NCI-H146 (cell line): ENCODE results near the gene ZFAND2B.
A peak's percentile ranks its signal among the peaks of the same experiment; 100 is the strongest.
"Not testable (repeated sequence)": the region's sequence is repeated elsewhere in the genome, so short reads cannot be mapped to it uniquely, and the experiment has no call there.

Source experiments
- DNase-seq: peaks from one replicate; lab custom pipeline; 2025; lab: John Stamatoyannopoulos, UW

The ZFAND2B gene

GRCh38 chr2:219250049-219250781 lies 43.6 kb downstream of the ZFAND2B start:
- DNase-seq: no peak

DNA sequence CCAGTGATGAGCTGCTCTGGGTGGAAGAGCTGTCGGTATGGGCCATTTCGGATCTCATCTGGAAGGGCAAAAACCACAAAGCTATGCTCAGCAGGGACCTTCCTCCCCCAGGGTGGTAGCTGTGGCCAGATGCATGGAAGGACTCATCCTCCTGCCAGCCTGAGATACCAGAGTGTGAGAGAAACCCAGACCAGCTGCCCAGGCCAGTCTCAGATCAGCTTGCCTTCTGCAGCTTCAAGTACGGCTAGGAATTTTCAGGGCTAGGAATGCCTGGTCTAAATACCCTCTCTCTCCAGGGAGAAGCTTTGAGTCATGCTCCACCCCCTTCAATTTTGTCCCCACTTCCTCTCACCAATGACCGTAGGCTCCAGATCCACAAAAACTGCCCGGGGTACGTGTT lies 45.1 kb downstream of the ZFAND2B start:
- no peak for DNase-seq

GRCh38 chr2:219252084-219252483 lies 45.5 kb downstream of the ZFAND2B start:
- peak; percentile 28 for DNase-seq

GRCh38 chr2:219252570-219252899 lies 46.0 kb downstream of the ZFAND2B start:
- no peak for DNase-seq

- peak; percentile 37 for DNase-seq
Measured at GRCh38 chr2:219252900-219253752, 46.5 kb downstream of the ZFAND2B start, which contains the start of gene TUBA4B. Gene TUBA4B, plus strand, starts transcription at chr2:219253243. Its CDS starts 165 bp downstream, at chr2:219253408.

DNA sequence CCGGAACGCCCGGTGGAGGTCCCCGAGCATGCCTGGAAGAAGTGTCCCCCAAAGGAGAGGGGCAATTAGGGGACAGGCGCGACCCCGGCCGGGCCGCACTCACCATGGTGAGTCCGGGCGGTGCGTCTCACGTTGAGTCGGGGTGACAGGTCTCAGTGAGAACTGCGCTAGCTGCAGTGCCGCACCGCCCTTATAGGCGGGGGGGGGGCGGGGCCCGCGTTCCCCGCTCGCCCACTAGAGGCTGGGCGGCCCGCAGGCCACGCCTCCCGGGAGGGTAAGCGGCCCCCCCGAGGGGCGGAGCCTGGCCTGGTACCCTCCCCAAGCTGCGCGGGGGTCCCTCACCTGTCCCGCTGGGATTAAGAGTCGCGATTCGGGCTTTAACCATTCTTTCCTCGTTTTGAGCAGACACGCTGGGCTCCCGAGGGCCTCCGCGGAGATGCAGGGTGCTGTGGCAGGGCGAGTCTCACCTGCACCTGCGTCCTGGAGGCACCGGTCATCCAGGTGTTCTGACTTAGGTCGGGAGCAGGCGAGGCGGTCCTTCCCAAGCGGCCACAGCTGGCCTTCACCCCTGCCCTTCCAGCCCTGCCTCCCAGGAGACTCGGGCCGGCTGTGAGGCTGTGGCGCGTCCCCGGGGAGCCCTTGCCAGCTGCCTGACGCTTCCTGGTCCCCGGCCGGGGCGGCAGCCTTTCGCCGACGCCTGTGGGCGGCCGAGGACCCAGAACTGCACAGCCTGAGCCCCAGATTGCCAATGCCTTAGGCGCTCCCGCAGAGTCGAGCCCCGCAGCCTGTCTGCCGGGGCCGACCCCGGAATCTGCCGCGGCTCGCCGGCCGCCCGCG lies 47.4 kb downstream of the ZFAND2B start, which contains the start of gene TUBA4A:
Gene TUBA4A (minus strand): TSS at position 166 of the 837 bp plus-strand sequence. CDS start 60 bp downstream, at position 106.
- peak; percentile 80 for DNase-seq

GRCh38 chr2:219254590-219255201 lies 48.1 kb downstream of the ZFAND2B start:
- peak; percentile 35 for DNase-seq

DNA sequence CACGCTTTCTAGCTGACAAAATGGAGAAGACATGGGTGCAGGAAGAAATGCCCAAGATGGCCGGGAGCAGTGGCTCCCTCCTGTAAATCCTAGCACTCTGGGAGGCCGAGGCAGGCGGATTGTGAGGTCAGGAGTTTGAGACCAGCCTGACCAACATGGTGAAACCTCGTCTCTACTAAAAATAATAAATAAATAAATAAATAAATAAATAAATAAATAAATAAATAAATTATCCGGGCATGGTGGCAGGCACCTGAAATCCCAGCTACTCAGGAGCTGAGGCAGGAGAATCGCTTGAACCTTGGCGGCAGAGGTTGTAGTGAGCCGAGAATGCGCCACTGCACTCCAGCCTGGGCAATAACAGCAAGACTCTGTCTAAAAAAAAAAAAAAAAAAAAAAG lies 52.4 kb downstream of the ZFAND2B start:
- DNase-seq: not testable (repeated sequence)
